IMR-90 (cell line): ENCODE data around the gene NEGR1. TPM values are rescaled to one million over a fixed set of nuclear protein-coding genes. Genes with fewer than 3 reads are reported as not detected.

Experiments
- ATAC-seq: fragments of 200-7000 bp; cut with Tn5 transposase; 2 replicates; pipeline ENCODE4 v1.9.1; 2020; ENCODE audit warnings: low read depth, mild to moderate bottlenecking, moderate library complexity
- BruUV-seq: library from RNA; stranded (reverse); fragments of 400-500 nt; replicated peaks from 2 replicates; lab custom pipeline; 2021; lab: Mats Ljungman, UMichigan
- CTCF ChIA-PET: fragments of 300-600 bp; formaldehyde crosslinking; extraction: SDS; loops from one replicate; lab custom pipeline; 2021; ENCODE audit warnings: antibody characterized with exemption; lab: Yijun Ruan, JAX
- POLR2A ChIA-PET: fragments of 300-600 bp; sonication (Branson Sonifier 250); formaldehyde crosslinking; loops from one replicate; lab custom pipeline; 2022; ENCODE audit warnings: antibody characterized with exemption; ENCODE audit not compliant: unreplicated experiment; lab: Charles Lee
- DNase-seq: peaks from one replicate; pipeline ENCODE4 v3.0.0; 2013
- H2AFZ ChIP-seq: replicated peaks from 2 replicates; pipeline ENCODE3; 2013; ENCODE audit warnings: low read length, mild to moderate bottlenecking; ENCODE audit not compliant: poor library complexity
- H2AK5ac ChIP-seq: 2 replicates; pipeline ENCODE4 v1.6.1; 2013; ENCODE audit warnings: low read depth, low read length, inconsistent platforms
- H2AK9ac ChIP-seq: replicated peaks from 2 replicates; pipeline ENCODE3; 2013; ENCODE audit warnings: mild to moderate bottlenecking, low read depth, low read length, moderate library complexity; ENCODE audit not compliant: poor library complexity
- H2BK120ac ChIP-seq: 2 replicates; pipeline ENCODE4 v1.6.1; 2013; ENCODE audit warnings: low read depth, low read length, inconsistent platforms
- H2BK15ac ChIP-seq: 3 replicates; pipeline ENCODE4 v1.6.1; 2013; ENCODE audit warnings: low read depth, low read length, inconsistent platforms
- H2BK20ac ChIP-seq: 2 replicates; pipeline ENCODE4 v1.6.1; 2013; ENCODE audit warnings: low read depth, mild to moderate bottlenecking, inconsistent platforms, low read length, moderate library complexity
- H2BK5ac ChIP-seq: 2 replicates; pipeline ENCODE4 v1.6.1; 2013; ENCODE audit warnings: mild to moderate bottlenecking, low read depth, low read length, inconsistent platforms; ENCODE audit not compliant: poor library complexity, severe bottlenecking
- H3K14ac ChIP-seq: replicated peaks from 2 replicates; pipeline ENCODE4 v1.6.1; 2013; ENCODE audit warnings: low read depth, low read length, inconsistent platforms
- H3K18ac ChIP-seq: 2 replicates; pipeline ENCODE4 v1.6.1; 2013; ENCODE audit warnings: low read depth, low read length, control low read depth
- H3K23ac ChIP-seq: 2 replicates; pipeline ENCODE4 v1.6.1; 2013; ENCODE audit warnings: low read depth, low read length, inconsistent platforms
- H3K27ac ChIP-seq: 2 replicates; pipeline ENCODE4 v1.5.1; 2013; ENCODE audit warnings: mild to moderate bottlenecking, control low read depth, low read length; ENCODE audit not compliant: insufficient read depth
- H3K27me3 ChIP-seq: 2 replicates; pipeline ENCODE4 v1.6.1; 2013; ENCODE audit warnings: low read length; ENCODE audit not compliant: control insufficient read depth, insufficient read depth
- H3K36me3 ChIP-seq: 2 replicates; pipeline ENCODE4 v1.6.1; 2013; ENCODE audit warnings: low read length, mixed read lengths; ENCODE audit not compliant: control insufficient read depth, insufficient read depth
- H3K4ac ChIP-seq: 2 replicates; pipeline ENCODE4 v1.6.1; 2013; ENCODE audit warnings: low read depth, low read length, inconsistent platforms
- H3K4me1 ChIP-seq: 2 replicates; pipeline ENCODE4 v1.6.1; 2013; ENCODE audit warnings: low read length, mixed read lengths; ENCODE audit not compliant: control insufficient read depth, insufficient read depth
- H3K4me2 ChIP-seq: 2 replicates; pipeline ENCODE4 v1.6.1; 2013; ENCODE audit warnings: low read depth, mild to moderate bottlenecking, control low read depth, low read length, moderate library complexity
- H3K4me3 ChIP-seq: 2 replicates; pipeline ENCODE4 v1.5.1; 2013; ENCODE audit warnings: low read depth, mild to moderate bottlenecking, control low read depth, low read length, moderate library complexity; ENCODE audit not compliant: insufficient read depth
- H3K56ac ChIP-seq: 2 replicates; pipeline ENCODE4 v1.6.1; 2013; ENCODE audit warnings: low read length, inconsistent platforms; ENCODE audit not compliant: insufficient read depth; ENCODE audit errors: extremely low read depth
- H3K79me1 ChIP-seq, 2 experiments: 2 replicates each; pipeline ENCODE4 v1.6.1; 2013; ENCODE audit warnings: low read length in 2 of 2, inconsistent platforms in 1 of 2, low read depth in 1 of 2
- H3K9ac ChIP-seq: 2 replicates; pipeline ENCODE4 v1.6.1; 2013; ENCODE audit warnings: low read depth, low read length, control low read depth
- H3K9me1 ChIP-seq: 2 replicates; pipeline ENCODE4 v1.6.1; 2013; ENCODE audit warnings: low read length, inconsistent platforms; ENCODE audit not compliant: insufficient read depth
- H3K9me3 ChIP-seq: 2 replicates; pipeline ENCODE4 v1.6.1; 2013; ENCODE audit warnings: low read length; ENCODE audit not compliant: control insufficient read depth, insufficient read depth
- H4K20me1 ChIP-seq: 2 replicates; pipeline ENCODE4 v1.6.1; 2013; ENCODE audit warnings: low read length, inconsistent platforms; ENCODE audit not compliant: insufficient read depth
- H4K5ac ChIP-seq: 2 replicates; pipeline ENCODE4 v1.6.1; 2013; ENCODE audit warnings: mild to moderate bottlenecking, low read depth, low read length, control low read depth
- H4K8ac ChIP-seq, 2 experiments: 2 replicates each; pipeline ENCODE4 v1.6.1; 2013; ENCODE audit warnings: low read depth in 2 of 2, low read length in 2 of 2, control low read depth in 1 of 2, inconsistent platforms in 1 of 2
- H4K91ac ChIP-seq: 2 replicates; pipeline ENCODE4 v1.6.1; 2013; ENCODE audit warnings: low read depth, low read length, inconsistent platforms; ENCODE audit not compliant: insufficient read depth
- BHLHE40 ChIP-seq: fragments of 150-350 bp; IDR thresholded peaks from 2 replicates; pipeline ENCODE4 v1.6.1; 2016; ENCODE audit warnings: mild to moderate bottlenecking, low read depth, low read length
- FOS ChIP-seq: fragments of 150-350 bp; IDR thresholded peaks from 2 replicates; pipeline ENCODE4 v1.6.1; 2016; ENCODE audit warnings: low read depth, low read length
- MAZ ChIP-seq: IDR thresholded peaks from 2 replicates; pipeline ENCODE4 v1.6.1; 2012; ENCODE audit warnings: low read depth, mild to moderate bottlenecking, low read length, improper control_type of control experiment, moderate library complexity, borderline replicate concordance
- NFE2L2 ChIP-seq: fragments of 150-350 bp; IDR thresholded peaks from 2 replicates; pipeline ENCODE4 v1.6.1; 2016; ENCODE audit warnings: low read depth, mild to moderate bottlenecking, low read length
- RAD21 ChIP-seq: IDR thresholded peaks from 2 replicates; pipeline ENCODE4 v1.6.1; 2012; ENCODE audit warnings: low read length, improper control_type of control experiment
- RCOR1 ChIP-seq: IDR thresholded peaks from 2 replicates; pipeline ENCODE4 v1.6.1; 2012; ENCODE audit warnings: mild to moderate bottlenecking, low read length, improper control_type of control experiment; ENCODE audit not compliant: insufficient replicate concordance
- RFX5 ChIP-seq: IDR thresholded peaks from 2 replicates; pipeline ENCODE4 v1.8.0; 2012; ENCODE audit warnings: low read depth, mild to moderate bottlenecking, low read length, moderate library complexity
- SMC3 ChIP-seq: fragments of 150-350 bp; IDR thresholded peaks from 2 replicates; pipeline ENCODE4 v1.6.1; 2016; ENCODE audit warnings: low read depth, mild to moderate bottlenecking, antibody characterized with exemption, low read length, moderate library complexity
- WGBS, 2 experiments: methylation state at CpG; one replicate each; pipeline versions ENCODE4 v1.1.5 to v1.1.7; 2013; ENCODE audit warnings: missing lambda C conversion rate in 2 of 2; ENCODE audit not compliant: insufficient read length in 1 of 2; ENCODE audit errors: extremely low coverage in 2 of 2; 5-methylcytosine and 5-hydroxymethylcytosine counted together
- dilution Hi-C: fragments of 300-500 bp; cut with HindIII; formaldehyde crosslinking; loops from one replicate; pipeline ENCODE4 v1.14.3; 2018; ENCODE audit warnings: low sequenced_read_pairs; ENCODE audit not compliant: unreplicated experiment
- in situ Hi-C: fragments of 300-500 bp; cut with MboI; formaldehyde crosslinking; loops from 3 replicates; pipeline ENCODE4 v1.14.3; 2019; ENCODE audit warnings: low sequenced_read_pairs, inconsistent platforms, mixed read lengths
- intact Hi-C: fragments of 100-400 bp; cut with micrococcal nuclease; formaldehyde crosslinking; loops from 2 replicates; pipeline ENCODE4 v1.10.0; 2022
- polyA plus RNA-seq, 3 experiments: library from polyadenylated mRNA; depleted of rRNA; stranded (reverse); fragments of >200 nt; gene quantifications; 2 replicates each; pipeline ENCODE4 v1.2.3, GENCODE V29; 2012; ENCODE audit warnings: low replicate concordance in 1 of 3
- total RNA-seq: library from RNA; depleted of rRNA; stranded (reverse); fragments of >200 nt; gene quantifications from 2 replicates; pipeline ENCODE4 v1.2.3, GENCODE V29; 2012
- TF ChIP-seq, protein P1 (sequence below): conservative IDR thresholded peaks from 2 replicates; pipeline ENCODE4 v1.5.1; 2012; ENCODE audit warnings: mild to moderate bottlenecking, low read depth, low read length, improper control_type of control experiment
- TF ChIP-seq, protein P2 (sequence below): fragments of 150-350 bp; IDR thresholded peaks from 2 replicates; pipeline ENCODE4 v1.6.1; 2017; ENCODE audit warnings: mild to moderate bottlenecking, antibody characterized with exemption, low read length, low read depth

The NEGR1 gene
- total and polyA plus RNA-seq, 2 of the 4 experiments (the other 2 are of a cell fraction), result 5.1 to 9.1 TPM

DNA sequence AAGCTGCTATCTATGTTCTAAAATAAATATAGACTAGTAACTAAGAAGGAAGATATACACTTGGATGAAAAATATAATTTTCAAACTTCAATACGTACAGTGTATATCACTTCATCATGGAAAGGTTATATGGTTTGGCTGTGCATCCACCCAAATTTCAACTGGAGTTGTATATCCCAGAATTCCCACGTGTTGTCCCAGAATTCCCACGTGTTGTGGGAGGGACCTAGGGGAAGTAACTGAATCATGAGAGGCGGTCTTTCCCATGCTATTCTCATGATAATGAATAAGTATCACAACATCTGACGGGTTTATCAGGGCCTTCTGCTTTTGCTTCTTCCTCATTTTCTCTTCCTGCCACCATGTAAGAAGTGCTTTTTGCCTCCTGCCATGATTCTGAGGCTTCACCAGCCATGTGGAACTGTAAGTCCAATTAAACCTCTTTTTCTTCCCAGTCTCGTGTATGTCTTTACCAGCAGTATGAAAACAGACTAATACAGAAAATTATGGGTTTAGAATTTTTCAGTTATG, 10.7 kb downstream of the NEGR1 start:
- no peak overlapping the region for H2AK9ac ChIP-seq
- H3K4ac ChIP-seq, result no peak overlapping the region
- no peaks in the 10 kb centered on the region for H3K4me1 ChIP-seq
- no peaks in the 10 kb centered on the region for H4K20me1 ChIP-seq
- no peaks in the 10 kb centered on the region for H3K9me1 ChIP-seq
- H2BK20ac ChIP-seq, result no peak overlapping the region
- H3K9ac ChIP-seq, result no peak overlapping the region
- no peak overlapping the region for H3K27ac ChIP-seq
- no peaks in the 10 kb centered on the region for H3K36me3 ChIP-seq
- no peak for DNase-seq
- H3K4me3 ChIP-seq, result no peak overlapping the region
- H3K23ac ChIP-seq, result no peak overlapping the region
- H3K56ac ChIP-seq, result no peak overlapping the region
- H3K27me3 ChIP-seq, result no peaks in the 10 kb centered on the region
- H3K79me1 ChIP-seq, result peaks cover 0 to 4% of the 10 kb centered on the region in 2 experiments; a peak in 3 of 4 replicates
- no peak overlapping the region for H2AK5ac ChIP-seq
- no peaks in the 10 kb centered on the region for H3K9me3 ChIP-seq
- POLR2A ChIA-PET, result no interaction called here
- H2BK120ac ChIP-seq, result no peak overlapping the region
- intact Hi-C loops, result no loop called here
- ATAC-seq, result no peak
- H2BK15ac ChIP-seq, result no peak overlapping the region
- H3K4me2 ChIP-seq, result no peak overlapping the region
- no TSS peak for BruUV-seq
- no peak overlapping the region; the same call in 1 of the 2 replicates for H3K14ac ChIP-seq
- dilution Hi-C loops, result no loop called here
- no peak overlapping the region for H2AFZ ChIP-seq
- no peak overlapping the region for H3K18ac ChIP-seq
- CTCF ChIA-PET, result no interaction called here
- H2BK5ac ChIP-seq, result no peak overlapping the region
- H4K91ac ChIP-seq, result no peak overlapping the region
- in situ Hi-C loops, result loop anchor here (25.0 kb wide), 1 partner anchor 1184 kb away; the partner anchor contains the start of gene ZRANB2
- no peak overlapping the region for H4K5ac ChIP-seq
- H4K8ac ChIP-seq, result no peak overlapping the region
- no CpG with 5 or more reads among the region's 6 CpGs for WGBS, 2 experiments
- TF ChIP-seq, protein P1, sequence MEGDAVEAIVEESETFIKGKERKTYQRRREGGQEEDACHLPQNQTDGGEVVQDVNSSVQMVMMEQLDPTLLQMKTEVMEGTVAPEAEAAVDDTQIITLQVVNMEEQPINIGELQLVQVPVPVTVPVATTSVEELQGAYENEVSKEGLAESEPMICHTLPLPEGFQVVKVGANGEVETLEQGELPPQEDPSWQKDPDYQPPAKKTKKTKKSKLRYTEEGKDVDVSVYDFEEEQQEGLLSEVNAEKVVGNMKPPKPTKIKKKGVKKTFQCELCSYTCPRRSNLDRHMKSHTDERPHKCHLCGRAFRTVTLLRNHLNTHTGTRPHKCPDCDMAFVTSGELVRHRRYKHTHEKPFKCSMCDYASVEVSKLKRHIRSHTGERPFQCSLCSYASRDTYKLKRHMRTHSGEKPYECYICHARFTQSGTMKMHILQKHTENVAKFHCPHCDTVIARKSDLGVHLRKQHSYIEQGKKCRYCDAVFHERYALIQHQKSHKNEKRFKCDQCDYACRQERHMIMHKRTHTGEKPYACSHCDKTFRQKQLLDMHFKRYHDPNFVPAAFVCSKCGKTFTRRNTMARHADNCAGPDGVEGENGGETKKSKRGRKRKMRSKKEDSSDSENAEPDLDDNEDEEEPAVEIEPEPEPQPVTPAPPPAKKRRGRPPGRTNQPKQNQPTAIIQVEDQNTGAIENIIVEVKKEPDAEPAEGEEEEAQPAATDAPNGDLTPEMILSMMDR, result no peak
- TF ChIP-seq FOS (no peak), SMC3 (no peak), RCOR1 (no peak), BHLHE40 (no peak), MAZ (no peak), NFE2L2 (no peak), RFX5 (no peak), RAD21 (no peak)
- TF ChIP-seq, protein P2, sequence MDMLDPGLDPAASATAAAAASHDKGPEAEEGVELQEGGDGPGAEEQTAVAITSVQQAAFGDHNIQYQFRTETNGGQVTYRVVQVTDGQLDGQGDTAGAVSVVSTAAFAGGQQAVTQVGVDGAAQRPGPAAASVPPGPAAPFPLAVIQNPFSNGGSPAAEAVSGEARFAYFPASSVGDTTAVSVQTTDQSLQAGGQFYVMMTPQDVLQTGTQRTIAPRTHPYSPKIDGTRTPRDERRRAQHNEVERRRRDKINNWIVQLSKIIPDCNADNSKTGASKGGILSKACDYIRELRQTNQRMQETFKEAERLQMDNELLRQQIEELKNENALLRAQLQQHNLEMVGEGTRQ, result no peak
